ENCODE measurements around the gene CDC42SE2.

Gene CDC42SE2

GRCh38 chr5:131279204-131279603 lies 15.4 kb downstream of the CDC42SE2 start:
- DNase-seq, result peak in 1 of 2 donors; percentile 24

GRCh38 chr5:131280417-131280816 lies 16.6 kb downstream of the CDC42SE2 start:
- DNase-seq, result no peak

GRCh38 chr5:131281133-131281867 lies 17.4 kb downstream of the CDC42SE2 start:
- DNase-seq, result peak in 1 of 2 donors; percentile 89

DNA sequence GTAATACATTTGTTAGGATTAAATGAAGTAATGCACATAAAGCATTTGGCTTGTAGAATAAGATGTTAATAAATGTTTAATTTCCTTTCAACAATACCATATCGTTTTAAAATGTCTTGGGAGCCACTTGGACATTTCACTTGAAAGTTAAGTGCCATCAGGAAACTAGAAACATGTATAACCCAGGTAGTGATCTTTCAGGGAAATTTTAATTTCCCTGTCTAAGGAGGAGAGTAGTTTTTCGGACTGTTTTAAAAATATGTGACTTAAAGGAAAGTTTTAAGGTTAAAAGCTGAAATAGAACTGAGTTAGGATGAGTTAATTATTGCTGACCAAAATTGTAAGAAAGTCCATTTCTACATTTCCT lies 18.0 kb downstream of the CDC42SE2 start:
- no peak for DNase-seq

DNA sequence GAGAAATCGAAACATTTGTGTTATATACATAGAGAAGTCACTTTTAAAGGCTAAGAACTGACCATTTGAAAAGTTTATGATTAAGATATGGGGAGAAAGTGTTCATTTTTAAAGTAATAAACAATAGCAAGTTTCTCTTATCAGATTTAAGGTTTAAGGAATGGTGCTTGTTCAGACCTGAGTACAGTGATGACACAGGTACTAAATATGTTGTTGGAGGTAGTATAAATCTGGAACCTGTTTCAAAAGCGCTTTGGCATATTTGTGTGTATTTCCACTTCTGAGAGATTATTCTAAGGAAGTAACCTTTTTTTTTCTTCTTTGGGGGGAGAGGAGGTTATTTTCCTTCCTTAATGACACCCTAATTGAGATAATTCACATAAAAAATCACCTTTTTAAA lies 18.4 kb downstream of the CDC42SE2 start:
- DNase-seq, result no peak

DNA sequence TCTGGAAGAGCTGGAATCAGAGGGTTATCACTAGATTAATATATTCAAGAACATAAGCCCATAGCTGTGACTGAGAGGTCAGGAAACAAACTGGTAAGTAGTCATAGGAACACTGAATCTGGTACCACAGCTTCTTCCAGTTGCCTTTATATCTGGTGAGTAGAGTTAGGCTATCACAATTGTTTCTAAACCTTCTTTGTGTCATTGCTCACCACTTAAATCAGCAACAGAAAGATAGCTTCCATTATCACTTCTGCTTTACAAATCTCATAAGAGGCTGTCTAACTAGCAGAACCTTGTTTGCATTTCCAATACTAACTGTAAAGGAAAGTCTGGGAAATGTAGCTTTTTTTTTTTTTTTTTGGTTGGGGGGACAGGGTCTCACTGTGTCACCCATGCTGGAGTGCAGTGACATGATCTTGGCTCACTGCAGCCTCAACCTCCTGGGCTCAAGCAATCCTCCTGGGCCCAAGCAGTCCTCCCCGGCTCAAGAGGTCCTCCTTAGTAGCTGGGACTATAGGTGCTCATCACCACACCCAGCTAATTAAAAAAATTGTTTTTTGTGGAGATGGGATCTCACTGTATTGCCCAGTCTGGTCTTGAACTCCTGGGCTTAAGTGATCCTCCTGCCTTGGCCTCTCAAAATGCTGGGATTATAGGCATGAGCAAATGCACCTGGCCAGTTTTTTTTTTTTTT lies 22.0 kb downstream of the CDC42SE2 start:
- DNase-seq, result no peak

DNA sequence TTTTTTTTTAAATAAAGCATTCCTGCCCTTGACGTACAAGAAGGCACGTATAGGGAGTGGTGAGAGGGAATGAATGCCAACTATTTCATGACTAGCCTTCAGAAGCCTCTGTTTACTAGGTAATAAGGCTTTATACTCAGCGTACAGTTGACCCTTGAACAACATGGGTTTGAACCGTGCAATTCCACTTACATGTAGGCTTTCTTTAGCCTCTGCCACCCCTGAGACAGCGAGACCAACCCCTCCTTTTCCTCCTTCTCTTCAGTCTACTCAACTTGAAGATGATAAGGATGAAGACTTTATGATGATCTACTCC lies 22.5 kb downstream of the CDC42SE2 start:
- no peak for DNase-seq

DNA sequence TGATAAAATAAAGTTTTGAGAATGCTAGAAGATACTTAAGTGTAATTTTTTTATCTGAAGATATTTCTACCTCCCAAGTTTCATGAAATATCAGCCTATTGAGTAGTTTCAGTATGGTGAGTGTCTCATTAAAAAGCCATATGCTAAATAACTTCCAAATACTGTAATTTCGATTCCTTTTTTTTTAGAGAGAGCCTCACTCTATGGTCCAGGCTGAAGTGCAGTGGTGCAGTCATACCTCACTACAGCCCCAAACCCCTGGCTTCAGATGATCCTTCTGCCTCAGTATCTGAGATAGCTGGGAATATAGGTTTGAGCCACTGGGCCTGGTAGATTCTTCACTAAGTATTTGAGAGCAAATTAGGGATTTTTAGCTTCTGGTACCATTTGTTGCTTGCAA lies 24.5 kb downstream of the CDC42SE2 start:
- DNase-seq, result no peak

DNA sequence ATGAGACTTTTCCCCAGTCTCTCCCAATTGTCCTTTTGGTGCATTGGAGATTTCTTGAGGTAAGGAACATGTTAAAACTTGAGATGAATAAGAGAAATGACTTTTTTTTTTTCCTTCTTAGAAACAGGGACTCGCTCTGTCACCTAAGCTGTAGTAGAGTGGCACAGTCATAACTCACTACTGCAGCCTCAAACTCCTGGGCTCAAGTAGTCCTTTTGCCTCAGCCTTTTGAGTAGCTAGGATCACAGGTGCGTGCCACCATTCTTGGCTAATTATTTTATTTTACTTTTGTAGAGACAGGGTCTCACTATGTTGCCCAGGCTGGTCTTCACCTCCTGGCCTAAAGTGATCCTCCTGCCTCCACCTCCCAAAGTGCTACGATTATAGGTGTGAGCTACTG lies 25.9 kb downstream of the CDC42SE2 start:
- no peak for DNase-seq

GRCh38 chr5:131296213-131296672 lies 32.4 kb downstream of the CDC42SE2 start:
- DNase-seq, result peak in 1 of 2 donors; percentile 57

GRCh38 chr5:131297886-131298285 lies 34.0 kb downstream of the CDC42SE2 start:
- no peak for DNase-seq

- DNase-seq, result no peak
Observed at GRCh38 chr5:131299465-131299864, 35.6 kb downstream of the CDC42SE2 start.

GRCh38 chr5:131302506-131302905 lies 38.7 kb downstream of the CDC42SE2 start:
- no peak for DNase-seq

DNA sequence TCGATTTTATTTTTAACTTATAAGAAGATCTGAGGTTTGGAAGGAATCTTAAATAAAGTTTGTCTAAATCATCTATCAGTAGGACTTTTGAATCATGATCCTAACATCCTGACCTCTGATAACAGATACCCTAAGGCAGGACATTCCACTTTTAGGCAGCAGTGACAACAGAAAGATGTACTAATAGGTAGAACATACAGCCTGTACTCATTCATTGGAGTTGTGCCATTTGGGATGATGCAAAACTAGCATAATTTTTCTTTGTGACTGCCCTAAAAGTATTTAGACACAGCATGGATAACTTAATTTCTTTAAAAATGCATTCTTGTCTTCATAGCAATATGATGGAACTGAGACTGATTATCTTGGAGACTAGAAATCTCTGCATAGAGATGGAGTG lies 39.7 kb downstream of the CDC42SE2 start:
- no peak for DNase-seq

DNA sequence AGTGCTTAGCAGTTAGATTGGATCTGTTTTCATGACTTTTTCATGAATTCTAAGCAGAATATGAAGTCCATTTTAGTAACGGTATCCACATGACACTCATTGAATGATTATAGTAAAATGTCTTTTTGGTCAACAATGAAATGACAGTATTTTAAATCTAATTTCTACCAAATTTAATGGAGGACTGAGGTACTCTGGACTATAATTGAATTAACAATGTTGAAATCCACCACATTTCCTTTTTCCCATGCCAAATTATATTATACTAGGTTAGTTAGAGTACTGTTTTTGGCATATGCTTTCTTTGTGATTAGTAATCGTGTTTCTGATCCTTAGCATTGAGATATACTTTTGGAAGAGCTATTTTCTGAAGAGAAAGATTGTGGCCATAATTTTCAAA lies 40.6 kb downstream of the CDC42SE2 start:
- DNase-seq, result no peak

GRCh38 chr5:131305138-131305689 lies 41.4 kb downstream of the CDC42SE2 start:
- no peak for DNase-seq

GRCh38 chr5:131305906-131306305 lies 42.1 kb downstream of the CDC42SE2 start:
- DNase-seq, result no peak

GRCh38 chr5:131312235-131312772 lies 48.5 kb downstream of the CDC42SE2 start:
- DNase-seq, result peak; percentile 53 to 72

- DNase-seq, result no peak
Observed at GRCh38 chr5:131316026-131316425, 52.2 kb downstream of the CDC42SE2 start.

GRCh38 chr5:131316822-131317221 lies 53.0 kb downstream of the CDC42SE2 start:
- no peak for DNase-seq

GRCh38 chr5:131318455-131318854 lies 54.6 kb downstream of the CDC42SE2 start:
- DNase-seq, result no peak

- DNase-seq, result no peak
Observed at GRCh38 chr5:131321066-131321465, 57.2 kb downstream of the CDC42SE2 start.

GRCh38 chr5:131322926-131323325 lies 59.1 kb downstream of the CDC42SE2 start:
- DNase-seq, result no peak

DNA sequence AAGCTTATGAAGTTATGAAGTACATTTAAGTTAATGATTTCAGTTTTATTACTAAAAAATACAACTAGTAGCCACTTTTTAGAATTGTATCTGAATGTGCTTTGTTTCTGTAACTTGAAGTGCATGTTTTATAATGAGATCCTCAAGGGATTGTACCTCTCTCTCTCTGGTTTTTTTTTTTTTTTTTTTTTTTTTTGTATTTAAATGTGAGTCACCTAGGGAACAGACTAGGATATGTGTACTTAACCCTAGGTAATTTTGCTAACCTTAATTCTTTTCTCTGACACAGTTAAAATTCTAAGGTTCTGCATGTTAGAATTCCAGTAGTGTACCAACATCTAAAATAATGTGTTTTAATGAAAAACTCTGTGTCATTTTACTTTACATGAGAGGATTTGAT lies 59.5 kb downstream of the CDC42SE2 start:
- DNase-seq, result no peak
